Measurements from ENCODE around the gene VPS35L.

DNA sequence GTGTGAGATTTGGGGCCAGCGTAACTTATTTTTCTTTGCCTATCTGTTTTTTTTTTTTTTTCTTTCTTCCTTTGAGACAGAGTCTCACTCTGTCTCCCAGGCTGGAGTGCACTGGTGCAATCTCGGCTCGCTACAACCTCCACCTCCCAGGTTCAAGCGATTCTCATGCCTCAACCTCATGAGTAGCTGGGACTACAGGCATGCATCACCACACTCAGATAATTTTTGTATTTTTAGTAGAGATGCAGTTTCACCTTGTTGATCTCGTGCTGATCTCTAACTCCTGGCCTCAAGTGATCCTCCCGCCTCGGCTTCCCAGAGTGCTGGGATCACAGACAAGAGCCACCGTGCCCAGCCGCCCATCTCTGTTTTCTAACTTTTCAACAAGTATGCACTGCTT lies 63.4 kb downstream of the VPS35L start:
- no peak for TF ChIP-seq GATA3 (IDR thresholded peaks at IDR 0.05; ENCODE audit: low read depth, low read length)
- TF ChIP-seq GATA2 (IDR thresholded peaks at IDR 0.05; ENCODE audit: low read depth, low read length), result no peak

Measured in SH-SY5Y (cell line).